GM21786 (cell line): Measurements from ENCODE around the gene GIMAP8.
A peak's percentile ranks its signal among the peaks of the same experiment; 100 is the strongest.

Source experiments
- ATAC-seq: cut with Tn5 transposase; IDR thresholded peaks from one replicate; pipeline ENCODE4 v1.9.1; 2021; ENCODE audit not compliant: unreplicated experiment

GIMAP8 gene

GRCh38 chr7:150410680-150411346, 39.6 kb upstream of the GIMAP8 start:
- no peak for ATAC-seq

- no peak for ATAC-seq
These were observed 38.8 kb upstream of the GIMAP8 start for GRCh38 chr7:150411606-150412005.

GRCh38 chr7:150412016-150412415, 38.4 kb upstream of the GIMAP8 start:
- no peak for ATAC-seq

GRCh38 chr7:150412518-150413488, 37.6 kb upstream of the GIMAP8 start:
- ATAC-seq = no peak

- no peak for ATAC-seq
These were observed 36.8 kb upstream of the GIMAP8 start for GRCh38 chr7:150413640-150414081.

- ATAC-seq = no peak
These were observed 35.0 kb upstream of the GIMAP8 start for GRCh38 chr7:150415161-150416153.

GRCh38 chr7:150417239-150417638, 33.2 kb upstream of the GIMAP8 start:
- no peak for ATAC-seq

- ATAC-seq = no peak
These were observed 32.6 kb upstream of the GIMAP8 start for GRCh38 chr7:150417863-150418262.

- ATAC-seq = no peak
These were observed 30.2 kb upstream of the GIMAP8 start for GRCh38 chr7:150420242-150420641.

- peak; percentile 99 for ATAC-seq
These were observed 29.3 kb upstream of the GIMAP8 start for GRCh38 chr7:150420987-150421674.

GRCh38 chr7:150421831-150422230, 28.6 kb upstream of the GIMAP8 start:
- ATAC-seq = no peak

- ATAC-seq = no peak
These were observed 24.8 kb upstream of the GIMAP8 start for GRCh38 chr7:150425670-150426069.

GRCh38 chr7:150428671-150429451, 21.6 kb upstream of the GIMAP8 start:
- ATAC-seq = peak; percentile 77

GRCh38 chr7:150429699-150430098, 20.7 kb upstream of the GIMAP8 start:
- ATAC-seq = no peak

- no peak for ATAC-seq
These were observed 19.9 kb upstream of the GIMAP8 start for GRCh38 chr7:150430465-150431085.

GRCh38 chr7:150431839-150432658, 18.4 kb upstream of the GIMAP8 start:
- ATAC-seq = no peak

GRCh38 chr7:150432915-150433892, 17.2 kb upstream of the GIMAP8 start:
- peak; percentile 31 for ATAC-seq
